Thyroid gland (tissue), 4 donors: ENCODE measurements around the gene WFDC10A. TPM values are rescaled to one million over a fixed set of nuclear protein-coding genes. Genes with fewer than 3 reads are reported as not detected.

ENCODE experiments used
- DNase-seq, 2 donors: peaks; one replicate each; pipeline ENCODE4 v3.0.0-alpha.2; 2019
- H3K27ac ChIP-seq, 3 donors: fragments of 200-600 bp; sonication (generic); 1 replicate in 2 of 3; 2 replicates in 1 of 3; pipeline ENCODE4 v1.5.1; 2016 to 2019; ENCODE audit warnings: mild to moderate bottlenecking in 1 of 3, moderate library complexity in 1 of 3
- H3K27me3 ChIP-seq: fragments of 200-600 bp; sonication (generic); one replicate; pipeline ENCODE4 v1.5.1; 2019
- H3K36me3 ChIP-seq, 2 donors: fragments of 200-600 bp; sonication (generic); one replicate each; pipeline ENCODE4 v1.5.1; 2016 to 2019
- H3K4me1 ChIP-seq, 2 donors: fragments of 200-600 bp; sonication (generic); one replicate each; pipeline ENCODE4 v1.5.1; 2017 to 2019
- H3K4me3 ChIP-seq, 3 donors: fragments of 200-600 bp; sonication (generic); replicated peaks in 1 of 3; 1 replicate in 2 of 3; 2 replicates in 1 of 3; pipeline ENCODE4 v1.5.1; 2016; ENCODE audit warnings: mild to moderate bottlenecking in 1 of 3
- H3K9me3 ChIP-seq: fragments of 200-600 bp; sonication (generic); one replicate; pipeline ENCODE4 v1.5.1; 2017
- POLR2A ChIP-seq, 2 donors: fragments of 450-650 bp; IDR thresholded peaks; one replicate each; pipeline ENCODE4 v1.6.1; 2017; ENCODE audit warnings: antibody characterized with exemption in 2 of 2, mild to moderate bottlenecking in 2 of 2, moderate library complexity in 1 of 2
- WGBS, 2 donors: methylation state at CpG; one replicate each; pipeline ENCODE4 v1.1.5; 2017; 5-methylcytosine and 5-hydroxymethylcytosine counted together
- intact Hi-C: fragments of 100-400 bp; cut with DNase I; formaldehyde crosslinking; loops from one replicate; pipeline ENCODE4 v1.15.1; 2023
- total RNA-seq, 4 donors: library from RNA; depleted of rRNA; stranded (reverse); fragments of >200 nt; gene quantifications; one replicate each; pipeline ENCODE4 v1.2.3, GENCODE V29; 2016
- TF ChIP-seq, protein P1 (sequence below), 6 experiments: fragments of 200-600 bp in 3 of 6; fragments of 450-650 bp in 3 of 6; sonication (generic) in 3 of 6; IDR thresholded peaks; one replicate each; pipeline ENCODE4 v1.5.1; 2016 to 2019; ENCODE audit warnings: antibody characterized with exemption in 6 of 6, mild to moderate bottlenecking in 2 of 6, inconsistent platforms in 1 of 6, moderate library complexity in 1 of 6

The WFDC10A gene
- total RNA-seq, 4 donors from 2014 or later, result not detected

DNA sequence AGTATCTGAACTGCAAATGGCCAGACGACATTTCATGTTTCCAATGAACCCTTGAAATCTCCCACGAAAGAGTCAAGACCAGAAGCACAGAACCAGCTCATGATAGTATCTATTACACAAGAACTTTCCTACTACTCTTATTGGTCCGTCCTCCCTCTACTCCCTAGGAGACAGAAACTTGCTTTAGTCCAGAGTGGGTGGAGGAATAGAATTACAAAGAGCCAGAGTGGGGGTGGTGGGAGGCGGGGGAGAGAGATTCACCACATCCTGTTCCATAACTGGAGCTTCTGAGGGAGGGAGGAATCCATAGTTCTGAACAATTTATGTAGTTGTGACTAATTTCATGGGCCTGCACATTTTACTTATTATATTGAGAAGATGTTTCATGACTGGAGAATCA lies 18.5 kb upstream of the WFDC10A start:
- intact Hi-C loops, result no loop called here
- peaks cover 0 to 5% of the 10 kb centered on the region in 2 donors for H3K4me1 ChIP-seq
- no peak overlapping the region for H3K4me3 ChIP-seq
- no peak for TF ChIP-seq POLR2A (IDR thresholded peaks at IDR 0.05)
- TF ChIP-seq, protein P1, sequence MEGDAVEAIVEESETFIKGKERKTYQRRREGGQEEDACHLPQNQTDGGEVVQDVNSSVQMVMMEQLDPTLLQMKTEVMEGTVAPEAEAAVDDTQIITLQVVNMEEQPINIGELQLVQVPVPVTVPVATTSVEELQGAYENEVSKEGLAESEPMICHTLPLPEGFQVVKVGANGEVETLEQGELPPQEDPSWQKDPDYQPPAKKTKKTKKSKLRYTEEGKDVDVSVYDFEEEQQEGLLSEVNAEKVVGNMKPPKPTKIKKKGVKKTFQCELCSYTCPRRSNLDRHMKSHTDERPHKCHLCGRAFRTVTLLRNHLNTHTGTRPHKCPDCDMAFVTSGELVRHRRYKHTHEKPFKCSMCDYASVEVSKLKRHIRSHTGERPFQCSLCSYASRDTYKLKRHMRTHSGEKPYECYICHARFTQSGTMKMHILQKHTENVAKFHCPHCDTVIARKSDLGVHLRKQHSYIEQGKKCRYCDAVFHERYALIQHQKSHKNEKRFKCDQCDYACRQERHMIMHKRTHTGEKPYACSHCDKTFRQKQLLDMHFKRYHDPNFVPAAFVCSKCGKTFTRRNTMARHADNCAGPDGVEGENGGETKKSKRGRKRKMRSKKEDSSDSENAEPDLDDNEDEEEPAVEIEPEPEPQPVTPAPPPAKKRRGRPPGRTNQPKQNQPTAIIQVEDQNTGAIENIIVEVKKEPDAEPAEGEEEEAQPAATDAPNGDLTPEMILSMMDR (IDR thresholded peaks at IDR 0.05), result no peak
- no peaks in the 10 kb centered on the region for H3K27me3 ChIP-seq
- H3K27ac ChIP-seq, result no peak overlapping the region
- H3K36me3 ChIP-seq, result no peaks in the 10 kb centered on the region
- WGBS, 2 donors, result 58 to 71% methylated on average over 4 of the region's 4 CpGs
- H3K9me3 ChIP-seq, result no peaks in the 10 kb centered on the region
- DNase-seq, result no peak

DNA sequence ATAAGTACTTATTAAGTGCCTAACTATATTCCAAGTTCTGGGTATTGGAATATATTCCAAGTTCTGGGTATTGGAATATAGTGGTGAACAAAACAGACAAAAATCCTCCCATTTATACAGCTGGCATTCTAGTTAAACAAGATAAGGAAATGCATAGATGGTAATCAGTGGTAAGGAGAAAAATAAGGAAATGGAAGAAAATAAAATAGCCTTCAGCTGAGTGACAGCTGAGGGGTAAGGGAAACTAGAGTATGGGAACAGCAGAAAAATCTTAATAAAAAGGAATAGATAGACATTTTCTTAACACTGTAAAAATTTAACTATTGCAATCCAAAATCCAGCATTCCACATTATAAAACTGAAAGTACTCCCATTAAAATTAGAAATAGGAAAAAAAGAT lies 17.2 kb upstream of the WFDC10A start:
- TF ChIP-seq POLR2A (IDR thresholded peaks at IDR 0.05), result no peak
- TF ChIP-seq, protein P1 (IDR thresholded peaks at IDR 0.05), result no peak
- Histone ChIP-seq H3K36me3 (no peaks in the 10 kb centered on the region), H3K9me3 (no peaks in the 10 kb centered on the region), H3K27me3 (no peaks in the 10 kb centered on the region), H3K4me1 (peaks cover 0 to 5% of the 10 kb centered on the region in 2 donors), H3K4me3 (no peak overlapping the region), H3K27ac (no peak overlapping the region)
- intact Hi-C loops, result no loop called here
- DNase-seq, result no peak

DNA sequence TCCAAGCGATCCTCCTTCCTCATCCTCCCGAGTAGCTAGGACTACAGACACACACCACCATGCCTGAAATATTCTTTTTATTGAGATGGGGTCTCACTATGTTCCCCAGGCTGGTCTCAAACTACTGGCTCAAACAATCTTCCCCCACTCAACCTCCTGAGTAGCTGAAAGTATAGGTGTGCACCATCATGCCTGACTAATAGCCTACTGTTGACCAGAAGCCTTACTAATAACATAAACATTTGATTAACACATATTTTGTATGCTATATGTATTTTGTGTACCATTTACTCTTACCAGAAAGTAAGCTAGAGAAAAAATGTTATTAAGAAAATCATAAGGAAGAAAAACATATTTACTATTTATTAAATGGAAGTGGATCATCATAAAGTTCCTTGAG lies 11.9 kb upstream of the WFDC10A start:
- Histone ChIP-seq H3K4me1 (peaks cover 0 to 5% of the 10 kb centered on the region in 2 donors), H3K27ac (no peak overlapping the region), H3K36me3 (no peaks in the 10 kb centered on the region), H3K4me3 (no peak overlapping the region), H3K9me3 (no peaks in the 10 kb centered on the region), H3K27me3 (no peaks in the 10 kb centered on the region)
- DNase-seq, result no peak
- 91 to 96% methylated on average over 2 of the region's 2 CpGs for WGBS, 2 donors
- intact Hi-C loops, result no loop called here
- TF ChIP-seq, protein P1 (IDR thresholded peaks at IDR 0.05), result no peak
- TF ChIP-seq POLR2A (IDR thresholded peaks at IDR 0.05), result no peak

DNA sequence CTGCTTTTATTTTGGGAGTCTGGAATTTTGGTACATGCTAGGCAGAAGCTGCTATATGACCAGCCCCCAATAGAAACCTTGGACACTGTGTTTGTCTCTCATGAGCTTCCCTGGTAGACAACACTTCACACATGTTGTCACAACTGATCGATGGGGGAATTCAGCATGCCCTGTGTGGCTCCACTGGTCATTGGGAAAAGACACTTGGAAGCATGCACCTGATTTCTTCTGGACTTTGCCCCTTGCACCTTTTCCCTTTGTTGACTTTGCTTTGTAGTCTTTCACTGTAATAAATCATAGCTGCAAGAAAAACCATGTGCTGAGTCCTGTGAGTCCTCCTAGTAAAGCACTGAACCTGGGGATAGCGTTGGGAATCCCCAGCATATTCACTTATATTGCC lies 7.9 kb upstream of the WFDC10A start:
- DNase-seq, result no peak
- Histone ChIP-seq H3K4me1 (no peaks in the 10 kb centered on the region), H3K9me3 (no peaks in the 10 kb centered on the region), H3K4me3 (no peak overlapping the region), H3K27ac (no peak overlapping the region), H3K36me3 (no peaks in the 10 kb centered on the region), H3K27me3 (no peaks in the 10 kb centered on the region)
- TF ChIP-seq, protein P1 (IDR thresholded peaks at IDR 0.05), result no peak
- TF ChIP-seq POLR2A (IDR thresholded peaks at IDR 0.05), result no peak
- WGBS, 2 donors, result 82 to 85% methylated on average over 2 of the region's 2 CpGs
- intact Hi-C loops, result no loop called here

DNA sequence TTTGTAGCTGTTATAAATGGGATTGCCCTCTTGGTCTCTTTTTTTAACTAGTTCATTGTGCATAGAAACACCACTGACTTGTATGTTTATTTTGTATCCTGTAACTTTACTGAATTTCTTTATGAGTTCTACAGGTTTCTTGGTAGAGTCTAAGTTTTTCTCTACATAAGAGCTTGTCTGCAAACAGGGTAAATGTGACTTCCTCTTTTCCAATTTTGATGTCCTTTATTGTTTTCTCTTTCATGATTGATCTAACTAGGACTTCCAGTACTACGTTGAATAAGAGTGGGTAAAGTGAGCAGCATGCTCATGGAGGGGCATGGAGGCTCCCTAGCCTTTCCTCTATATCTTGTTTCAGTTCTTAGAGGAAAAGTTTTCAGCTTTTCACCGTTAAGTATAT lies 3.0 kb upstream of the WFDC10A start:
- Histone ChIP-seq H3K36me3 (no peaks in the 10 kb centered on the region), H3K27me3 (no peaks in the 10 kb centered on the region), H3K4me3 (no peak overlapping the region), H3K4me1 (no peaks in the 10 kb centered on the region), H3K9me3 (no peaks in the 10 kb centered on the region), H3K27ac (no peak overlapping the region)
- DNase-seq, result no peak
- TF ChIP-seq, protein P1 (IDR thresholded peaks at IDR 0.05), result no peak
- TF ChIP-seq POLR2A (IDR thresholded peaks at IDR 0.05), result no peak
- intact Hi-C loops, result no loop called here
- WGBS, 2 donors, result 73 to 78% methylated on average over 2 of the region's 2 CpGs
